Panc1 (cell line): ENCODE results near the gene ADIPOR1. TPM values are rescaled to one million over a fixed set of nuclear protein-coding genes. Genes with fewer than 3 reads are reported as not detected.

Experiments
- total RNA-seq: library from RNA; stranded (reverse); gene quantifications from one replicate; pipeline ENCODE4 v1.2.1, GENCODE V29; 2021; ENCODE audit not compliant: unreplicated experiment

ADIPOR1 gene
- total RNA-seq, 1 experiment from 2014 or later, result 78.2 TPM

Other genes starting within 250 kb of the ADIPOR1 start
- gene SYT2, start 247.9 kb downstream of the ADIPOR1 start, total RNA-seq, result 0.03 TPM
- 83.6 TPM for gene KDM5B, start 149.9 kb downstream of the ADIPOR1 start, total RNA-seq
- 2.2 TPM for gene PCAT6, start 147.4 kb downstream of the ADIPOR1 start, total RNA-seq
- gene RABIF, start 69.2 kb downstream of the ADIPOR1 start, total RNA-seq, result 15.3 TPM
- 37.8 TPM for gene KLHL12, start 31.1 kb downstream of the ADIPOR1 start, total RNA-seq
- 27.5 TPM for gene CYB5R1, start 8.9 kb upstream of the ADIPOR1 start, total RNA-seq
- gene TMEM183A, start 49.1 kb upstream of the ADIPOR1 start, total RNA-seq, result 59.1 TPM
- gene PPFIA4, start 68.2 kb upstream of the ADIPOR1 start, total RNA-seq, result 1.9 TPM
- not detected for gene MYOG, start 127.7 kb upstream of the ADIPOR1 start, total RNA-seq
- gene ADORA1, start 169.4 kb upstream of the ADIPOR1 start, total RNA-seq, result 8.5 TPM
- gene MYBPH, start 217.5 kb upstream of the ADIPOR1 start, total RNA-seq, result not detected
- gene CHI3L1, start 228.4 kb upstream of the ADIPOR1 start, total RNA-seq, result 0.10 TPM